HG03469 (cell line): ENCODE data around the gene ATP2A3.
"Not testable (repeated sequence)": the region's sequence is repeated elsewhere in the genome, so short reads cannot be mapped to it uniquely, and the experiment has no call there.

ENCODE experiments used
- ATAC-seq: cut with Tn5 transposase; IDR thresholded peaks from one replicate; pipeline ENCODE4 v1.9.1; 2021; ENCODE audit warnings: mild to moderate bottlenecking, moderate library complexity, moderate number of reproducible peaks; ENCODE audit not compliant: unreplicated experiment

Gene ATP2A3

GRCh38 chr17:3992370-3992769 is 28.1 kb upstream of the ATP2A3 start:
- no peak for ATAC-seq

DNA sequence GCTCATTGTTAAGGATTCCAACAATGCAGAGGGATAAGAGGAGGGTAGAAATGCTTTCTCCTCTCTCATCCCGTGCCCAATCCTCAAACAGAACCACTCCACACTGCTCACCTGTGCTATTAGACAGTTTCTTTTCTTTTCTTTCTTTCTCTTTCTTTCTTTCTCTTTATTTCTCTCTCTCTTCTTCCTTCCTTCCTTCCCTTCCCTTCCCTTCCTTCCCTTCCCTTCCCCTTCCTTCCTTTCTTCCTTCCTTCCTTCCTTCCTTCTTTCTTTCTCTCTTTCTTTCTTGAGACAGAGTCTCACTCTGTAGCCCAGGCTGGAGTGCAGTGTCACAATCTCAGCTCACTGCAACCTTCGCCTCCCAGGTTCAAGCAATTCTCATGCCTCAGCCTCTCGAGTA is 27.5 kb upstream of the ATP2A3 start:
- ATAC-seq, result not testable (repeated sequence)

- ATAC-seq, result no peak
Measured at GRCh38 chr17:3990386-3991127, 26.3 kb upstream of the ATP2A3 start.

- ATAC-seq, result no peak
Measured at GRCh38 chr17:3989041-3989886, 25.0 kb upstream of the ATP2A3 start.

DNA sequence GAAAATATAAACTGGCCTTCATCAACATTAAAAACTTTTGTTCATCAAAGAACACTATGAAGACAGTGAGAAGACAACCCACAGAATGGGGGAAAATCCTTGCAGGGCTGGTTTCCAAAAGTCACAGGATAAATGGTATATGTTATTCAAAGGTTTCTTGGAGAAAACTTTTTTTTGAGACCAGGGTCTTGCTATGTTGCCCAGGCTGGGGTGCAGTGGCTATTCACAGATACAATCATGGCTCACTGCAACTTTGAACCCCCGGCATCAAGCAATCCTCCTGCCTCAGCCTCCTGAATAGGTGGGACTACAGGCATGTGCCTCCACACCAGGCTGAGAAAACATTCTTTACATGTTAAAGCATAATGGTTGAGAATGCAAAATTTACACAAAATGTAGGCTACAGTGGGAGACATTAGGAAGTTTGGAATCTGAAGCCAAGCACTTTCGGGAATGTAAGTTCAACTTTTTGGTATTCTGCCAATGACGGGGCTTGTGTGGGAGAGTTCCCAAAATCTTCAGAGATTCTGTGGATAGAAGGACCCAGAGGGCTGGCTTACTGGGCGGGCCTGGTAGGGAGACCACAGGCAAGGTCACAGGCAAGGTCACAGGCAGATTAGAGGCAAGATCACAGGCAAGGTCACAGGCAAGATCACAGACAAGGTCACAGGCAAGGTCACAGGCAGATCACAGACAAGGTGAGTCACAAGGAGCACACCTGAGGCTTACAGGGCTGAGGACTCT is 24.2 kb upstream of the ATP2A3 start:
- ATAC-seq, result no peak

DNA sequence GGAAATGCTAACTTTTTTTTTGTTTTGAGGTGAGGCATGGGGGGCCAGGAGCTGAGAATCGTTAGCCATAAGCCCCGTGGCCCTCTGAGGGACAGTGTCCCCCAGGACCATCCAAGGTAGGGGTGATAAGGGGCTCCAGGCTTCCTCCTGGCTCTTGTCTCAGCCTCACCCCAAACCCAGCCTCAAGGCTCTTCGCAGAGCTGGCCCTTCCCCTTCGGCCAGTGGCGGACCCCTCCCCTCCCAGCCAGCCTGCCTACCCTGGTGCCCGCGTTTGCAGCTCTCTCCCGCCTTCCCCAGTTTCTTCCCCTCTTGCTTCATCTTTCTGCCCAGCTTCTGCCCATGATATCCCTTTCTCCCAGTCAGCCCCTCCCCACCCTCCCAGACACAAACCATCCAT is 22.7 kb upstream of the ATP2A3 start:
- ATAC-seq, result no peak

GRCh38 chr17:3986270-3986938 is 22.2 kb upstream of the ATP2A3 start:
- no peak for ATAC-seq

- no peak for ATAC-seq
Measured at GRCh38 chr17:3985846-3986245, 21.6 kb upstream of the ATP2A3 start.

- ATAC-seq, result no peak
Measured at GRCh38 chr17:3983606-3984484, 19.6 kb upstream of the ATP2A3 start.

DNA sequence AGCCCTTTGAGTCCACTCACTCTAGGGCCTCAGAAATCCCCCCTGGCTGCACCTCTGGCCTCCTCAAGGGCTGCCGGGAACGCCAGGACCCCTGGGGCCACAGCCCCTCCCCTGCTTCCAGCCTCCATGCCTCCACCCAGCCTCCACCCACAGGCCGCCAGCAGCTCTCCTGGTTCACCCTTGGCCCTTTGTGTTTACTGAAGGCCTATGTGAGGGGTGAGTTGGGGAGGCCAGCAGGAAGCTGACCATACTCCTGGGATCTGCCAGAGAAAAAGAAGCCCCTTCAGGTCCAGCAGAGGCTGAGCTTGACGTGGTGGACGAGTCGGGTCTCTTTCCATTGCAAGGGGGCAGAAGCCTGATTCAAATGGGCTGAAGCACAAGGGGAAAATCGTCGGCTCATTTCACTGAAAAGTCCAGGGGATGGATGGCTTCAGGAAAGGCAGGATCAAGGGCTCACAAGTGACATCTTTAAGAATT is 18.3 kb upstream of the ATP2A3 start:
- no peak for ATAC-seq

DNA sequence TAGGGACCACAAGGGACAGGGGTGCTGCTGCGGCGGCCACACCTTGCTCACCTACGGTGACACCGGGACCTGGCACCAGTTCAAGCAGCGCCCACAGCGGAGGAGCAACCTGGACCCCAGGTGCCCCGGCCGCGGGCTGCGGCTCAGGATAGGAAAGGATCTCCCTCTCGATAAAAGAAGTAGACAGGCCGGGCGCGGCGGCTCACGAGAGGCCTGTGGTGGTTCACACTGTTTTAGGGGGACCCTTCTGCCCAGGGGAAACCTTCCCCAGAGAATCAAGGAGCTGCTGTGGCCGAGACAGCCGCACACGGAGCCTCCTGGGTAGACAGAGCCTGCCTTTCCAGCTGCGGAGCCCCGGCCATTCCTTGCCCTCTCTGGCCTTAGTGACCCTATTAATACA is 17.9 kb upstream of the ATP2A3 start:
- no peak for ATAC-seq

- no peak for ATAC-seq
Measured at GRCh38 chr17:3981455-3981854, 17.2 kb upstream of the ATP2A3 start.

DNA sequence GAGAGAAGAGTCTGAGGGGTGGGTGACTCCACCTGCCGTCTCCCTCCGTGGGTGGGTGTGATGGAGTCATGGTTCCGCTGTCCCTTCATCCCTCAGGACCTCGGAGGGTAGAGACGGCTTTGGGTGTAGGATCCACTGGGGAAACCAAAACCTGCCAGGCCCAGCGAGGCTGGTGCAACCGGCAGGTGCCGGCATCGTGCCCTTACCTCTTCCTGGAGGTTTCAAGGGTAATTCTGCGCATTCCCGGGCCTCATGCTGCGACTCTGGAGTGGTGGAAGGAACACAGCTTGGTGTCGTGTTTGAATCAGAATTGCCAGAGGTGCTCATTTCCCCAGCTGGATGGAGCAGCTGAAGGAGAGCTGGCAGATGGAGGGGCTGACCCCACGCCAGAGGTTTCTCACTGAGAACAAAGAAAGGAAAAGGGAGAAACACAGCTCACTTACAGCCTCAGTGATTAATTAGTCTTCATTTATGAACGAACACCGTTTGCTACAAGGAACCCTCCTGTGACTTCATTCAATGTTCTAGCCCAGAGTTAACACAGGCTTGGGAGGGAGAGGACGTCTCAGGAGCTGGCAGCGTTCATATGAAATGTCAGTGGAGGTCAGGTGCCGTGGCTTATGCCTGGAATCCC is 16.3 kb upstream of the ATP2A3 start:
- no peak for ATAC-seq

- no peak for ATAC-seq
Measured at GRCh38 chr17:3979290-3979611, 15.0 kb upstream of the ATP2A3 start.

- no peak for ATAC-seq
Measured at GRCh38 chr17:3978421-3979289, 14.4 kb upstream of the ATP2A3 start.

- no peak for ATAC-seq
Measured at GRCh38 chr17:3977387-3977786, 13.2 kb upstream of the ATP2A3 start.

DNA sequence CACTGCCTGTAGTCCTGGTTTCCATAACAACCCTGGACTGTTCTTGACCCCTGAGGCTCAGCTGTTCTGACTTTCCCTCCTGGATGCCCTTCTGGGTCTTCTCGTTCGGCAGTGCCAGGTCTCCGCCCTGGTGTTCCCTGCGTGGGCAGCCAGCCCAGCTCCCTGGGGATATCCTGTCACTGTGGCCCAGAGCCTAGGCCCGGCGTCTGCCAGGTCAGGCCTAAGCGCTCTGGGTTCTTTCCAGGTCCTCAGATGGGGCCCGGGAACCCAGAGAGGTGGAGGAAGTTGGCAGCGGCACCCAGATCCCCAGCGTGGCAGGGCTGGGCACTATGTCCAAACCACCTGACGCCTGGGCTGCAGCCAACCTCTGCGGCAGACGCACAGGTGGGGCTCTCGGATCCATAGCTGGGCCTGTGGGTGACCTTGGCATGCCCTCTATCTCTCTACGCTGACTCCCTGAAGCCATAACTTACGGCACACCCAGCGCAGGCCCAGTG is 12.5 kb upstream of the ATP2A3 start:
- no peak for ATAC-seq

DNA sequence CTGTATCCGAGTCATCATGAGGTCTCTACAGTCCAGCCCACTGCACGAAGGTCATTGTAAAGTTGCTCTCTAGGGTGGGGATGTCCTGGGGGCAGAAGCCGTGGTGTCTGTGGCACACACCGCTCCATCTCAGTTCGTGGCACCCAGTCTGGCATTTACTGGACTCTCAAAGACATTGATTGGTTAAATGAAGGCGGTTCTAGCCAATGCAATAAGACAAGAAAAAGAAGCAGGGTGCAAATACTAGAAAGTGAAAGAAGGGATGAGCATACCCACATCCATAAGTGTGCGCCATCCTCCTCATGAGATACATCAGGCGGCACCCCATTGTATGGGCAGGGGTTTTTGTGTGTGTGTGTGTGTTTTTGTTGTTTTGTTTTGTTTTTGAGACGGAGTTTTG is 10.7 kb upstream of the ATP2A3 start:
- ATAC-seq, result no peak
